K562 (cell line): Measurements from ENCODE around the gene SORT1. TPM values are rescaled to one million over a fixed set of nuclear protein-coding genes. Genes with fewer than 3 reads are reported as not detected.

ENCODE experiments used
- CEBPG ChIP-seq, 3 experiments: fragments of 200-800 bp in 1 of 3; sonication (Bioruptor generic) in 1 of 3; sonication (generic) in 1 of 3; formaldehyde crosslinking in 1 of 3; IDR thresholded peaks in 2 of 3; conservative IDR thresholded peaks in 1 of 3; 2 replicates each; pipeline versions ENCODE4 v1.6.1 to v1.8.0; 2016 to 2022; ENCODE audit warnings: missing compliant biosample characterization in 2 of 3, missing genetic modification characterization in 2 of 3, mild to moderate bottlenecking in 1 of 3, missing genetic modification reagents in 1 of 3
- NR2C2 ChIP-seq, 2 experiments: fragments of 200-800 bp in 1 of 2; sonication (Bioruptor generic) in 1 of 2; sonication (generic) in 1 of 2; formaldehyde crosslinking in 1 of 2; IDR thresholded peaks; 2 replicates each; pipeline versions ENCODE4 v1.6.1 to v1.8.0; 2016 to 2022; ENCODE audit warnings: mild to moderate bottlenecking in 1 of 2, missing compliant biosample characterization in 1 of 2, missing genetic modification characterization in 1 of 2, missing genetic modification reagents in 1 of 2
- PRDM10 ChIP-seq: fragments of 450-650 bp; IDR thresholded peaks from 2 replicates; pipeline ENCODE4 v1.6.1; 2018; ENCODE audit not compliant: partially characterized antibody
- RNF219 ChIP-seq: fragments of 250-450 bp; sonication (Bioruptor Pico); IDR thresholded peaks from 2 replicates; pipeline ENCODE4 v1.5.0; 2022; ENCODE audit warnings: mild to moderate bottlenecking
- SAP30 ChIP-seq: fragments of 200-600 bp; sonication (generic); IDR thresholded peaks from 2 replicates; pipeline ENCODE4 v1.6.1; 2012; ENCODE audit warnings: borderline replicate concordance, low read depth, mild to moderate bottlenecking, moderate library complexity, low read length, control low read depth, inconsistent platforms; ENCODE audit not compliant: insufficient read depth, poor library complexity, severe bottlenecking
- SIN3A ChIP-seq, 2 experiments: fragments of 150-350 bp in 1 of 2; IDR thresholded peaks; 2 replicates each; pipeline ENCODE4 v1.6.1; 2011 to 2016; ENCODE audit warnings: borderline replicate concordance in 2 of 2, low read depth in 2 of 2, low read length in 2 of 2, mild to moderate bottlenecking in 2 of 2, moderate library complexity in 2 of 2; ENCODE audit not compliant: control insufficient read depth in 1 of 2
- SNAPC5 ChIP-seq: fragments of 250-450 bp; sonication (Bioruptor Pico); IDR thresholded peaks from 2 replicates; pipeline ENCODE4 v1.8.0; 2021; ENCODE audit warnings: moderate library complexity, mild to moderate bottlenecking, inconsistent platforms
- ZBTB1 ChIP-seq: sonication (generic); formaldehyde crosslinking; IDR thresholded peaks from 2 replicates; pipeline ENCODE4 v1.8.1; 2023; ENCODE audit warnings: missing genetic modification reagents, low read depth, mild to moderate bottlenecking, borderline replicate concordance
- ZBTB49 ChIP-seq: sonication (generic); formaldehyde crosslinking; IDR thresholded peaks from 2 replicates; pipeline ENCODE4 v1.8.0; 2022; ENCODE audit warnings: missing genetic modification reagents, mild to moderate bottlenecking, borderline replicate concordance
- ZNF511 ChIP-seq: sonication (generic); formaldehyde crosslinking; IDR thresholded peaks from 2 replicates; pipeline ENCODE4 v1.8.0; 2022; ENCODE audit warnings: mild to moderate bottlenecking, missing genetic modification reagents
- ZNF766 ChIP-seq: fragments of 200-800 bp; sonication (Bioruptor generic); conservative IDR thresholded peaks from 2 replicates; pipeline ENCODE4 v1.6.1; 2016; ENCODE audit warnings: missing genetic modification characterization, missing compliant biosample characterization
- polyA plus RNA-seq, 8 experiments: library from polyadenylated mRNA; depleted of rRNA in 4 of 8; stranded (reverse) in 5 of 8; unstranded in 3 of 8; fragments of >200 nt; fragmentation: Nextera tagmentation in 2 of 8; fragmentation: Illumina TruSeq in 1 of 8; extraction: Ambion mirVana in 2 of 8; extraction: Trizol in 1 of 8; gene quantifications; 2 replicates each; pipeline versions ENCODE4 v1.2.1 to v1.2.3, GENCODE V29; 2011 to 2014; ENCODE audit warnings: inconsistent platforms in 1 of 8, missing spikeins in 1 of 8
- total RNA-seq, 7 experiments: library from RNA; depleted of rRNA in 6 of 7; stranded (reverse); fragments of >200 nt in 6 of 7; fragmentation: Illumina TruSeq in 2 of 7; extraction: Trizol in 2 of 7; gene quantifications; 2 replicates each; pipeline versions ENCODE4 v1.2.1 to v1.2.3, GENCODE V29; 2011 to 2021; ENCODE audit warnings: low replicate concordance in 1 of 7

The SORT1 gene
- total and polyA plus RNA-seq, 9 of the 15 experiments (the other 6 are each of a cell fraction or from before 2014, with no cell fraction given) = 27.4 to 112 (median 65.0) TPM

- TF ChIP-seq ZBTB49 (CRISPR knock-in tag) = no peak
- no peak for TF ChIP-seq RNF219 (CRISPR knock-in tag)
- TF ChIP-seq PRDM10 = peak; percentile 24
- TF ChIP-seq SIN3A (IDR thresholded peaks at IDR 0.05; ENCODE audit: borderline replicate concordance in 2 of 2, control insufficient read depth in 1 of 2, low read depth in 2 of 2, low read length in 2 of 2) = no peak
- TF ChIP-seq ZNF766 (CRISPR knock-in tag) = peak; percentile 38; the same call in 1 of the 2 replicates
- no peak for TF ChIP-seq SAP30
- no peak for TF ChIP-seq ZBTB1 (CRISPR knock-in tag)
- no peak for TF ChIP-seq NR2C2 (CRISPR knock-in tag; IDR thresholded peaks at IDR 0.05)
- peak; percentile 71 for TF ChIP-seq NR2C2 (tag; IDR thresholded peaks at IDR 0.05)
- no peak for TF ChIP-seq CEBPG (CRISPR knock-in tag; IDR thresholded peaks at IDR 0.05)
- TF ChIP-seq CEBPG (tag; conservative IDR thresholded peaks at IDR 0.05 in 1 of 2, IDR thresholded peaks at IDR 0.05 in 1 of 2) = peak; percentile 71 to 80
- TF ChIP-seq SNAPC5 (CRISPR knock-in tag) = no peak
- TF ChIP-seq ZNF511 (CRISPR knock-in tag) = peak; percentile 64
- TF ChIP-seq, all 486 proteins: peak for 100
These were observed 98.8 kb downstream of the SORT1 start (continued) for GRCh38 chr1:109298666-109299557.
